Stimulated activated CD4-positive, alpha-beta T cell treated with anti-CD3 and anti-CD28 coated beads, Interleukin-12 subunit alpha, Interleukin-12 subunit beta, amount 100 ng/mL, for 48 hours (primary cell): ENCODE results near the gene PPP3CA.
"Not testable (repeated sequence)": the region's sequence is repeated elsewhere in the genome, so short reads cannot be mapped to it uniquely, and the experiment has no call there.

Source experiments
- DNase-seq, 3 donors: peaks; one replicate each; pipeline ENCODE4 v3.0.0-alpha.2; 2020; ENCODE audit warnings: low read depth in 2 of 3, low spot score in 1 of 3

Gene PPP3CA

GRCh38 chr4:101019313-101019712 is 328.0 kb downstream of the PPP3CA start:
- no peak for DNase-seq

- no peak for DNase-seq
Measured at GRCh38 chr4:101018836-101019235, 328.5 kb downstream of the PPP3CA start.

- DNase-seq = no peak
Measured at GRCh38 chr4:101014417-101014816, 332.9 kb downstream of the PPP3CA start.

GRCh38 chr4:101010987-101011386 is 336.3 kb downstream of the PPP3CA start:
- no peak for DNase-seq

- DNase-seq = no peak
Measured at GRCh38 chr4:101009471-101009870, 337.9 kb downstream of the PPP3CA start.

GRCh38 chr4:101008503-101008902 is 338.8 kb downstream of the PPP3CA start:
- no peak for DNase-seq

GRCh38 chr4:101005659-101006058 is 341.7 kb downstream of the PPP3CA start:
- DNase-seq = no peak

GRCh38 chr4:101000496-101000895 is 346.8 kb downstream of the PPP3CA start:
- DNase-seq = no peak

GRCh38 chr4:100995671-100996070 is 351.7 kb downstream of the PPP3CA start:
- DNase-seq = no peak

GRCh38 chr4:100995002-100995401 is 352.3 kb downstream of the PPP3CA start:
- not testable (repeated sequence) for DNase-seq

GRCh38 chr4:100991332-100992069 is 355.8 kb downstream of the PPP3CA start:
- DNase-seq = not testable (repeated sequence)

- DNase-seq = no peak
Measured at GRCh38 chr4:100989401-100989800, 357.9 kb downstream of the PPP3CA start.

GRCh38 chr4:100988876-100989275 is 358.4 kb downstream of the PPP3CA start:
- no peak for DNase-seq

- DNase-seq = no peak
Measured at GRCh38 chr4:100986360-100986868, 360.9 kb downstream of the PPP3CA start.

- no peak for DNase-seq
Measured at GRCh38 chr4:100985576-100985975, 361.8 kb downstream of the PPP3CA start.

- DNase-seq = no peak
Measured at GRCh38 chr4:100984901-100985300, 362.4 kb downstream of the PPP3CA start.

- DNase-seq = no peak
Measured at GRCh38 chr4:100983426-100983825, 363.9 kb downstream of the PPP3CA start.

GRCh38 chr4:100982345-100982744 is 365.0 kb downstream of the PPP3CA start:
- no peak for DNase-seq

- no peak for DNase-seq
Measured at GRCh38 chr4:100981447-100982204, 365.7 kb downstream of the PPP3CA start.

- DNase-seq = no peak
Measured at GRCh38 chr4:100979736-100980135, 367.6 kb downstream of the PPP3CA start.

GRCh38 chr4:100977746-100978397 is 369.5 kb downstream of the PPP3CA start:
- DNase-seq = no peak

GRCh38 chr4:100977274-100977673 is 370.1 kb downstream of the PPP3CA start:
- DNase-seq = no peak
